Endothelial cell (in vitro differentiated cells): ENCODE results near the gene AK8. TPM values are rescaled to one million over a fixed set of nuclear protein-coding genes. Genes with fewer than 3 reads are reported as not detected.
"Not testable (repeated sequence)": the region's sequence is repeated elsewhere in the genome, so short reads cannot be mapped to it uniquely, and the experiment has no call there.

Experiments
- DNase-seq: peaks from one replicate; pipeline ENCODE4 v3.0.0; 2021; ENCODE audit warnings: low spot score
- H3K27ac Mint-ChIP-seq: one replicate; pipeline ENCODE4 v1.8.0; 2021; ENCODE audit warnings: mixed read lengths, inconsistent platforms; ENCODE audit not compliant: unreplicated experiment
- H3K27me3 Mint-ChIP-seq: one replicate; pipeline ENCODE4 v1.8.0; 2021; ENCODE audit warnings: mild to moderate bottlenecking, moderate library complexity, mixed read lengths, inconsistent platforms; ENCODE audit not compliant: unreplicated experiment
- H3K36me3 Mint-ChIP-seq: one replicate; pipeline ENCODE4 v1.8.0; 2021; ENCODE audit warnings: mild to moderate bottlenecking, low read depth, mixed read lengths, inconsistent platforms; ENCODE audit not compliant: unreplicated experiment
- H3K4me1 Mint-ChIP-seq: one replicate; pipeline ENCODE4 v1.8.0; 2021; ENCODE audit warnings: mild to moderate bottlenecking, mixed read lengths, inconsistent platforms; ENCODE audit not compliant: unreplicated experiment
- H3K4me3 Mint-ChIP-seq: one replicate; pipeline ENCODE4 v1.8.0; 2021; ENCODE audit warnings: mild to moderate bottlenecking, mixed read lengths, inconsistent platforms; ENCODE audit not compliant: unreplicated experiment
- H3K9me3 Mint-ChIP-seq: one replicate; pipeline ENCODE4 v1.8.0; 2021; ENCODE audit warnings: mixed read lengths, inconsistent platforms; ENCODE audit not compliant: unreplicated experiment
- total RNA-seq: library from RNA; stranded (reverse); fragmentation: NEBNext Ultra II Directional; extraction: Animal tissue kit (Norgen Biotek cat#: 25700); gene quantifications from one replicate; pipeline ENCODE4 v1.2.1, GENCODE V29; 2021; ENCODE audit not compliant: unreplicated experiment
- TF ChIP-seq, protein P1 (sequence below): fragments of 200-600 bp; sonication (generic); IDR thresholded peaks from one replicate; pipeline ENCODE4 v1.5.0; 2021; ENCODE audit warnings: antibody characterized with exemption; ENCODE audit not compliant: unreplicated experiment

Gene AK8
- total RNA-seq, 1 donor from 2014 or later = 2.0 TPM

DNA sequence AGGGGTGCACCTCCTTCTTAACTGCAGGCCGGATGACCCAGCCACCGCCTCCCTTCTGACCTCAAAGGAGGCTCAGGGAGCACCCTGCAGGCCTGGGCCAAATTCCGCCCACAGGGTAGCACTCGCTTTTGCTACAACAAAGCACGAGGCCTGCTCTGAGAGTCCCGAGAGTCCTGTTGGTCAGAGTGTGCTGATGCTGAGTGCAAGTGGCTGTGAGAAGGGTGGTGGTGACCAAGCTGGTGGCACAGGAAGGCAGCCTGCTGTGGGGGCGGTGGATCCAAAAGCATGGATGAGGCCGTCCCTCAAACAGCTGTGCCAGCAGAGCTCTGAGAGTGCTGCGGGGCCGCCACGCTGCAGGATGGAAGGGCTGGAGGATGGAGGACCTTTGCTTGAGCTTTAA lies 101.8 kb downstream of the AK8 start:
- no peak overlapping the region for H3K27ac Mint-ChIP-seq
- TF ChIP-seq, protein P1, sequence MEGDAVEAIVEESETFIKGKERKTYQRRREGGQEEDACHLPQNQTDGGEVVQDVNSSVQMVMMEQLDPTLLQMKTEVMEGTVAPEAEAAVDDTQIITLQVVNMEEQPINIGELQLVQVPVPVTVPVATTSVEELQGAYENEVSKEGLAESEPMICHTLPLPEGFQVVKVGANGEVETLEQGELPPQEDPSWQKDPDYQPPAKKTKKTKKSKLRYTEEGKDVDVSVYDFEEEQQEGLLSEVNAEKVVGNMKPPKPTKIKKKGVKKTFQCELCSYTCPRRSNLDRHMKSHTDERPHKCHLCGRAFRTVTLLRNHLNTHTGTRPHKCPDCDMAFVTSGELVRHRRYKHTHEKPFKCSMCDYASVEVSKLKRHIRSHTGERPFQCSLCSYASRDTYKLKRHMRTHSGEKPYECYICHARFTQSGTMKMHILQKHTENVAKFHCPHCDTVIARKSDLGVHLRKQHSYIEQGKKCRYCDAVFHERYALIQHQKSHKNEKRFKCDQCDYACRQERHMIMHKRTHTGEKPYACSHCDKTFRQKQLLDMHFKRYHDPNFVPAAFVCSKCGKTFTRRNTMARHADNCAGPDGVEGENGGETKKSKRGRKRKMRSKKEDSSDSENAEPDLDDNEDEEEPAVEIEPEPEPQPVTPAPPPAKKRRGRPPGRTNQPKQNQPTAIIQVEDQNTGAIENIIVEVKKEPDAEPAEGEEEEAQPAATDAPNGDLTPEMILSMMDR = no peak
- peaks cover 5% of the 10 kb centered on the region for H3K27me3 Mint-ChIP-seq
- no peak overlapping the region for H3K4me3 Mint-ChIP-seq
- H3K36me3 Mint-ChIP-seq = peaks cover 7% of the 10 kb centered on the region
- DNase-seq = no peak
- peaks cover 4% of the 10 kb centered on the region for H3K9me3 Mint-ChIP-seq
- H3K4me1 Mint-ChIP-seq = peaks cover 6% of the 10 kb centered on the region

DNA sequence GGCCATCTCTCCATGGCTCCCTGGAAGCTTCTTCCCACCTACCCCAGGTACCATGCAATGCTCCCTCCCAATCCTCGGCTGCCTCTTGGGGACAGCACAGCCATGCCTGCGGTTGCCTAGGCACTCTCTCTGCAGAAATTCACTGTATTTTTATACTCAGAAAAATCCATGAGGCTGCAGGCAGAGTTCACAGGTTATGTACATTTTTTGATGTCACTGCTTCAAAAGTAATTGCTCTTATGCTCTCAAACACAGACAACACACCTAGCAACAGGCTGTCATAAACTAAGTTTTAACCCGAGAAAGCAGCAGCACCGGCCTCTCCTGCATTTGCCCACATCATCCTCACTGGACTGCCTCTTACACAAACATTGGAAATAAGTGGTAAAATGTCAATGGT lies 102.4 kb downstream of the AK8 start:
- H3K27ac Mint-ChIP-seq = no peak overlapping the region
- peaks cover 5% of the 10 kb centered on the region for H3K27me3 Mint-ChIP-seq
- no peak overlapping the region for H3K4me3 Mint-ChIP-seq
- peaks cover 6% of the 10 kb centered on the region for H3K4me1 Mint-ChIP-seq
- peaks cover 4% of the 10 kb centered on the region for H3K9me3 Mint-ChIP-seq
- peaks cover 7% of the 10 kb centered on the region for H3K36me3 Mint-ChIP-seq
- DNase-seq = no peak
- TF ChIP-seq, protein P1 = no peak

DNA sequence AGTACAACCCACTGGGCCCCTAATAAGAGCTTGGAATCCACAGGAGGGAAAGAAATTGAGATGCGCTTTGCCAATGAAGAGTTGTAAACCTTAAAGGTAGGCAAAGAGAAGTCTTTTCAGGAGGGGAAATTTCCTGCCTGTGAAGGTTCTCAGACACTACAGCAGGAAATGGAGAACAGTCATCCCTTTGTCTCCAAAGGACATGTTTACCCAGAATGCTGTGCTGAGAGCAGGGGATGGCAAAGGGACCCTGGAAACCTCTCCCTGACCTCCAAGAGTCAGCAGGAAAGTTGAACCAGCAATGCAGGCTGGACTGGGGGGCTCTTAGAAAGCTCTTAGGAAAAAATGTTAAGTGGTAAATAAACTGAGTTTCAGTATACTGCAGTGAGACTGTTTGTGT lies 103.2 kb downstream of the AK8 start:
- Mint-ChIP-seq H3K36me3 (peaks cover 7% of the 10 kb centered on the region), H3K4me3 (no peak overlapping the region), H3K27me3 (peaks cover 5% of the 10 kb centered on the region), H3K9me3 (peaks cover 4% of the 10 kb centered on the region), H3K4me1 (peaks cover 8% of the 10 kb centered on the region), H3K27ac (no peak overlapping the region)
- TF ChIP-seq, protein P1 = no peak
- no peak for DNase-seq

DNA sequence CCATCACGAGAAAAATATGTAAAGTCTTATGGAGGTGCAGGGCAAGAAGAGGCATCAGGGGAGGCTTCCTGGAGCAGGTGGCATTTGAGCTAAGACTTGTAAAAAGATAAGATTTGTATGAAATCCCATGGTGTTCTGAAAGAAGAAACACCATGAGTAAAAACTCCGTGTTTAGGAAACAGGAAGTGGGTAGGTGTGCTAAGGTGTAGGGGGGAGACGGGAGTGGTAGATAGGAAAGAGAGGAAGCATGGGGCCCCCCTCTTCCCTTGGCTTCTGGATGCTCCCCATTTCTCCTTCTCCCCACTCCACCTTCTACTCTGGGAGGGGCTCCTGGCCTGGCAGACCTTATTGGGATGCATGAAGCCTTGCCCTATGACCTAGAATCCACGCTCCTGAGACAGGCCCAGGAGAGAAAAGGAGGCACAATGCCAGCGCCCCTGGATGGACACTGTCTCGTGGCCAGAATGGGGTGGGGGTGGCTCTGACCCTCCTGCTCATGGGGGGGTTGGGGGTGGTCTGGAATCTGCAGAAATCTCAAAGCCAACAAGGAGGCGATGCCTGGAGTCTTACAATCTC lies 104.2 kb downstream of the AK8 start:
- peaks cover 4% of the 10 kb centered on the region for H3K9me3 Mint-ChIP-seq
- no peak for DNase-seq
- TF ChIP-seq, protein P1 = no peak
- H3K27ac Mint-ChIP-seq = no peak overlapping the region
- no peak overlapping the region for H3K4me3 Mint-ChIP-seq
- peaks cover 7% of the 10 kb centered on the region for H3K36me3 Mint-ChIP-seq
- H3K27me3 Mint-ChIP-seq = peaks cover 8% of the 10 kb centered on the region
- peaks cover 14% of the 10 kb centered on the region for H3K4me1 Mint-ChIP-seq

DNA sequence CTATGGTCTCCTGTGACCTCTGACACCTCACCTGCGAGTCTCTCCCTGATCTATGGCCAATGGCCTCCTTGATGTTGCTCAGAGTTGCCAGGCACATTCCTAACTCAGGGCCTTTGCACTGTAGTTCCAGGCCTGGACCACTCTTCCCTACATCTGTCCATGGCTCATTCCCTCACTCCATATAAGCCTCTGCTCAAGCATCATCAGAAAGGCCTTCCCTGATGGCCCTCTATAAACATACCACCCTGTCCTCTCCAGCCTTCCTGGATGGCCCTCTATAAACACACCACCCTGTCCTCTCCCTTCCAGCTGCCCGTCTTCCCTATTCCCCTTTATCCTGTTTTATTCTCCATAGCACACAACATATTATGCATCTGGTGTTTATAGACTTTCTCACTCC lies 105.0 kb downstream of the AK8 start:
- Mint-ChIP-seq H3K27ac (no peak overlapping the region), H3K9me3 (peaks cover 4% of the 10 kb centered on the region), H3K27me3 (peaks cover 8% of the 10 kb centered on the region), H3K4me3 (no peak overlapping the region), H3K36me3 (peaks cover 7% of the 10 kb centered on the region), H3K4me1 (peaks cover 14% of the 10 kb centered on the region)
- no peak for DNase-seq
- TF ChIP-seq, protein P1 = no peak

DNA sequence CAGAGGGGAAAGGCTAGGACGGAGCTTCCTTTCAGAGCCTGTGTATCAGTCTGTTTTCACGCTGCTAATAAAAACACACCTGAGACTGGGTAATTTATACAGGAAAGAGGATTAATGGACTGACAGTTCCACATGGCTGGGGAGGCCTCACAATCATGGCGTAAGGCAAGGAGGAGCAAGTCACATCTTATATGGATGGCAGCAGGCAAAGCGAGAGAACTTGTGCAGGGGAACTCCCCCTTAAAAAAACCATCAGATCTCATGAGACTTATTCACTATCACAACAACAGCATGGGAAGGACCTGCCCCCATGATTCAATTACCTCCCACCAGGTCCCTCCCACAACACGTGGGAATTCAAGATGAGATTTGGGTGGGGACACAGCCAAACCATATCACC lies 106.3 kb downstream of the AK8 start:
- not testable (repeated sequence) for H3K36me3 Mint-ChIP-seq, DNase-seq, H3K4me3 Mint-ChIP-seq, H3K27me3 Mint-ChIP-seq, H3K27ac Mint-ChIP-seq, H3K9me3 Mint-ChIP-seq
- peaks cover 14% of the 10 kb centered on the region for H3K4me1 Mint-ChIP-seq
